IPS-18c (cell line): ENCODE data around the gene HLX.

Experiments
- H3K4me3 ChIP-seq: 2 replicates; pipeline ENCODE4 v1.7.0; 2013; ENCODE audit warnings: low read depth, mild to moderate bottlenecking, low read length, moderate library complexity; ENCODE audit not compliant: insufficient read depth
- H3K9me3 ChIP-seq: one replicate; pipeline ENCODE4 v1.6.1; 2013; ENCODE audit warnings: mild to moderate bottlenecking, low read length, moderate library complexity; ENCODE audit not compliant: control insufficient read depth, insufficient read depth

HLX gene

DNA sequence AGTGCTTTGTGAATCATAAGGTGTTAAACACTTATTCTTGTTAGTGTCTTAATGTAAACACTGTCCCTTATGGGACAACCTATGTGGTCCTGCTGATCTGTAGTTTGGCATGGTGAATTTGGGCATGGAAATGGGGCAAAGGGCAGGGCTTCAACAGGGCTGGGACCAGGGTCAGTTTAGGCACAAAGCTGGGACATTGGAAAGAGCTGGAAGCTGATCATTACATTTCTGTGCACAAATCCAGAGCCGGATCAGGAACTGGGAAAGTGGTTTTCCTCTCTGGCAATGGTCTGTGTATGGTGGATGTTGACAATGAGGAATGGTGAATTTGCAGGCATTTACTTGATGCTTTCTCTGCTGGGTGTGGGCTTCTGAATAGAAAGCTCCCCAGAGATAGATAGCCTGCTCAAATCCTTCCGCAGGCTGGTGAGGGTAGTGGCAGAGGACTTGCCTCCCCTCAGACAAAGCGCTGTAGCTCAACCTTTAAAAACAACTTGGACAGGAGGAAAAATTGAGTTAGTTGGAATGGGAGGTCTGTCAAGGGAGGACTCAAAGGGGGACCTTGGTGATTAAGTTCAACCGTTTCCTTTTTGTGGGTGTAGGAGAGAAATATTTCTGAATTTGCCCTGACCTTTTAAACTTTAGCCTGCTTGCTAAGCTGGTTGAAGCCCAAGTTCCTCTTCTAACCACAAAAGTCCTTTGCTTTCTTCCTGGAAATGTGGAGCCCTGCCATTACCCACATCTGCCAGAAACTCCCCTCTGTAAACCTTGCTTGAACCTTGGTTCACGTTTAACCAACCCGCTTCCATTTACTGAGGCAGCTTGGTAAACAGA, 35.3 kb downstream of the HLX start:
- Histone ChIP-seq H3K9me3 (no peaks in the 10 kb centered on the region), H3K4me3 (no peak overlapping the region)

DNA sequence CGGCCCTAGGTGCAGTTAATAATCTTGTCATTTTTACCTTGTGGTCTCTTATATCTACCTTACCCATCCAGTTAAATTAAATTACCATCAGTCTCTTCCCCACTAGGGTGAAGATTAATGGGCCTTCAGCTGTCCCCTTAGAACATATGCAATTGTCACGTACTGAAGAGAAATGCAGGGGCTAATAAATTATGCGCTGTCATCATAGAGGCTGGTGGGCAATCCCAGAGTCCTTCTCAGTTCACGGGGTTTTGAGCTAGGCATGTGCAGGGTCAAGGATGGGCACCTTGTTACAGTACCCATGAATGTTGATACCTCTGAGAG, 35.8 kb downstream of the HLX start:
- Histone ChIP-seq H3K4me3 (no peak overlapping the region), H3K9me3 (no peaks in the 10 kb centered on the region)

DNA sequence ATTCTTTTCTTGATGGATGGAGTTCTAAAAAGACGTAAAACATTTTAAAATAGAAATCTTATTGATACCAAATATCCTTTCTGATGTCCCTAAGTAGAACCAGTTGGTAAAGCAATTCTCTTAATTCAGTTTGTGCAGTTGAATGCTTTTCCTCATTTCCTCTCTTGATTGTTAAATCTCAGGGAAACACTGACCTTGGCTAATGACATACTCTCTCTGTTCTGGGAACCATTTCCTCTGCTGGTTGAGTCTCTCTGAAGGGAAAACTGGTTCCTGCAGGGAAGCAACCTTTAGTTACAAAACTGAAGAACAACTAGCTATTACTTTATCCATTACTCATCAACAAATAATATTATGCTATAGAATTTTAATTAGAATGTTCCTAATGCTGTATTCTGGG, 36.7 kb downstream of the HLX start:
- Histone ChIP-seq H3K9me3 (no peaks in the 10 kb centered on the region), H3K4me3 (no peak overlapping the region)

DNA sequence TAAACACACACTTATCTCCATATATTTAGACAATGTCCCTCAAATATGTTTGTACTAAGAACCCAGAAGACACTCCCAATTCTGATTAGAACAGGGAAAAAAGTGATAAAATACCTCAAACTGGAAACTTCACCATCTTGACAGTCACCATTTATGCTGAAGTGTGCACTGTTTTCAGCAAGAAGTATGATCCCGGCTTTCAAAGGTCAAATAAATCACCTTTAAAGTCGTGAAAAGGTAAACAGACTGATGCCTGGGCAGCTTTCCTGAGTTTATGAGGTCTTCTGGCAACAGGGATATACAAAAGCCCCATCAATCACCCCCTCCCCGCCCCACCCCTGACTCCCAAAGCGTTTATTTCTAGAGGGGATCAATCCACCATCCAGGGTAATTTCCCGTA, 37.9 kb downstream of the HLX start:
- H3K4me3 ChIP-seq = no peak overlapping the region
- H3K9me3 ChIP-seq = no peaks in the 10 kb centered on the region

DNA sequence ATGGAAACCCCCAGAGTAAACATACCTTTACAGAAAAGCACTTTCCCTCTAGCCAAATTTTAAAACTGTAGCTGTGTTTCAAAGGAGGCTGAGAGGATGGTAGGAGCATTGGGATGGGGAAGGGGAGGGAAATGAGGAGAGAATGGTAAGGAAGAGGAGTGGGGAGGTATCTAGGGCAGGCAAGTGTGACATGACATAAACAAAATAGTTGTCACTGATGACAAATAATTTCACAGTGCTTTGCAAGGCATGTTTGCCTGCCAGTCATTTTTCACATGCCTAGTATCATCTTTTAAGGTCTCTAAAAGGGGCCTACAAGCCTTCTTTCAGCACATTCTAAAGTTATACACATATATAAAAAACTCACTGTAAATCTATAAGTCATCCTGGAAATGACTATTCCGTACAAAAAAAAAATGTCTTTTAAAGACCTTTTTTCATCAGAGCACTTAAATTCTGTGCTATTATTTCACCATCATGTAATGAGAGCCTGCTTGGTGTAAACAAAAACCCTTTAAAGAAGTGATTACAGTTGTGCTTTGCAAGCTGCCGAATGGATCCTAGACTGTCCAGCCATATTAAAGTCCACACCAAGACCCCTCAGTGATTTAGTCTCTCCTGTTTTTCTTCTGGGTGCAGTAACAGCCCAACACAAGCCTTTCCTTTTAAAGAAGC, 38.4 kb downstream of the HLX start:
- H3K9me3 ChIP-seq = no peaks in the 10 kb centered on the region
- H3K4me3 ChIP-seq = no peak overlapping the region

DNA sequence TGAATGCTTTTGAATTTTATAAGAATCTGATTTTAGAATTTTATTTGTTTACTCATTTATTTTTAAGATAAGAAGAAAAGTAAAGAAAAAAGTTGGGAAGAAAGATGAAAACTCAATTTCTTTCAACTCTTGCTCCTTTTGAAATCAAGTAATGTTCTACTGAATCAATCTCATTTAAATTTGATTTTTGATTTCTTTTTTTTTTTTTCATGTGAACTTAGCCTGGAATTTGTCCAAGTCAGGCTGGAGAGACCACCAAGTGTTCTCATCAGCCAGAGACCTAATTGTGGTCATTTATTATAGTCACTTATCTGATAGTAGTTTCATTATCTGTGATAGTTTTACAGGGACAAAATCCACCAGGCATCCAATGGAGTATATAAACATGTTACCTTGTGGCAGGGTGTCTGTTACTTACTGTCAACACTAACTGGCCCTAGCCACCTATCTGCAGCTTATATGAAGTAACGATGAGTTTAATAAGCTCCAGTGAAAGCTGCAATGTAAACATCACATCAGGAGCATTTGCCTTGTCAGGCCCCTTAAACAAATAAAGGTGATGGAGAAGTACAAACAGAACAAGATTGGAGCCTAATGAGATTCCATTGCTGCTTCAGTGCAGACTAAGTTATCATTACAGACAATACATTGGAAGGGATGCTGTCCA, 39.2 kb downstream of the HLX start:
- no peak overlapping the region for H3K4me3 ChIP-seq

DNA sequence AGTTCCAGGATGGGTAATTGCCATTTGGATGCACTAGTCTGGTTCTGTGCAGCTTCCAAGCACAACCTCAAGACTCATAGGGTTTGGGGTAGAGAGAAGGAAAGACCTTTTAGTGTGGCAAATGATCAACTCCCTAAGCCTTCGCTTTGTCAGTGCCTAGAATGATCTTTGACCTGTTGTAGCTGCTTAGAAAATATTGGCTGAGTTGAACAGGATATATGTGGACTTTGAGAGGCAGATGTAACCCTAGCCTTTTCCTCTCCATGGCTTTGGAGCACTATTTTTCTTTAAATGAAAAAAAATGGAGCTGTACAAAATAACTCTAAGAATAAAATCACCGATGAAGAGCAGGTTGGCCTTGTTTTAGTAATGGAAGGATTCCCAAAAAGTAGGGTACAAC, 41.7 kb downstream of the HLX start:
- H3K4me3 ChIP-seq = no peak overlapping the region

More for the DNA sequence above, 39.2 kb downstream of the HLX start:
- H3K9me3 ChIP-seq = no peaks in the 10 kb centered on the region

DNA sequence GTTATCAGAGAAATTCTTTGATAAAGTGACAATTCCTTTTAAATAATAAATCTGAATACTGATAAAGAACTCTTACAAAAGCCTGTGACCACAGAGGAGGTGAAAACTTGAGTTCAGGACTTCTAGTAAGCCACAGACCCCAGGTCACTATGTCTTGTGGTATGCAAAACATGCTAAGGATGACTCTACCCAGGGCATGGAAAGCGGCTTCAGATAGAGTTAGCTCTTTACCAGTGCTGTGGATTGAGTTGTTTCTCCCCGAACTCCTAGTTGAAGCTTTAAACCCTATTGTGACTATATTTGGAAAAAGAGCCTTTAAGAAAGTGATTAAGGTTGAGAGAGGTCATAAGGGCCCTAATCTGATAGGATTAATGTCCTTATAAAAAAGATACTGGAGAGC, 42.3 kb downstream of the HLX start:
- H3K9me3 ChIP-seq = no peaks in the 10 kb centered on the region
- no peak overlapping the region for H3K4me3 ChIP-seq

More for the DNA sequence above, 41.7 kb downstream of the HLX start:
- no peaks in the 10 kb centered on the region for H3K9me3 ChIP-seq

DNA sequence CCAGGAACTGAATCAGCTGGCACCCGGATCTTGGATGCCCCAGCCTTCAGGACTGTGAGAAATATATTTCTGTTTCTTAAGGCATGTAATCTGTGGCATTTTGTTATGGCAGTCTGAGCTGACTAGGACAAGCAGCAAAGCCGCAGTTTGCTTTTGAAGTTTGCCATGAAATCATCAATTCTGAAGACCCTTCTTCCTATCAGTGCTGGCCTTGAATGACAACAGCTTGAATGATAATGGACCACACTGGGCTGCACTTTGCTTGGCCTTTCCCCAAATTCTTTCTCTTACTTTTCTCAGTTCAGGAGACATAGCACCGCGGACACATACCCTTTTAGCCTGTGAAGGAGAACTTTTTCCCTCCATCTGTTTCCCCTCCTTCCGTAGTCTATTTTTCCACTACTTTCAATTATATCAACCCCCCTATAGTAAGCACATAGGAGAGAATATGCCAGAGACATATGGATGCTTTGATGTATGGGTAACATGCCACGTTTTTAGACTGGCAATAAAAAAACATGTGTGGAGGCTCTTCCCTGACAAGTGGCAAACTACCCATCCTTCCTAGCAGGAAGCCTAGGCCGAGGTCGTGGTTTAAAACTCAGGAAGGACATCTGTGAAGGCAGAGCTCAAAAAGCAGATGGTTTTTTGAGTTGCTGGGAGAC, 42.9 kb downstream of the HLX start:
- Histone ChIP-seq H3K9me3 (no peaks in the 10 kb centered on the region), H3K4me3 (no peak overlapping the region)

DNA sequence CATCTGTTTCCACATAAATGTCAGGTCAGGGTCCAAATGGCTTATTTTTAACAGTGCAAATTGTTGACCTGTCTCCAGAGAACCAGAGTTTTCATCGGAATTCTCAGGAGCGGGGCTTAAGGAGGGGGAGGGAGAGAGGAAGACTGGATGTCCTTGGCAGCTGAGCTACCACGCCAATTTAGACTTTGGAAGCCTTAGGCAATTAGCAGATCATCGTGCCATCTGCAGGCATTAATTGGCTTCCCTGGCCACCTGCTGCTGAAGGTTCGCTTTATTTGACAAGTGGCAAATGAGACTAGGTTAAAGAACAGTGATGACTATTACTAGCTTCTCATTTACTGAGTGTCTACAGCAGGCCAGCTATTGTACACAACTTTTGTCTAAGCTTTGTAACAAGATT, 43.7 kb downstream of the HLX start:
- Histone ChIP-seq H3K4me3 (no peak overlapping the region), H3K9me3 (no peaks in the 10 kb centered on the region)

DNA sequence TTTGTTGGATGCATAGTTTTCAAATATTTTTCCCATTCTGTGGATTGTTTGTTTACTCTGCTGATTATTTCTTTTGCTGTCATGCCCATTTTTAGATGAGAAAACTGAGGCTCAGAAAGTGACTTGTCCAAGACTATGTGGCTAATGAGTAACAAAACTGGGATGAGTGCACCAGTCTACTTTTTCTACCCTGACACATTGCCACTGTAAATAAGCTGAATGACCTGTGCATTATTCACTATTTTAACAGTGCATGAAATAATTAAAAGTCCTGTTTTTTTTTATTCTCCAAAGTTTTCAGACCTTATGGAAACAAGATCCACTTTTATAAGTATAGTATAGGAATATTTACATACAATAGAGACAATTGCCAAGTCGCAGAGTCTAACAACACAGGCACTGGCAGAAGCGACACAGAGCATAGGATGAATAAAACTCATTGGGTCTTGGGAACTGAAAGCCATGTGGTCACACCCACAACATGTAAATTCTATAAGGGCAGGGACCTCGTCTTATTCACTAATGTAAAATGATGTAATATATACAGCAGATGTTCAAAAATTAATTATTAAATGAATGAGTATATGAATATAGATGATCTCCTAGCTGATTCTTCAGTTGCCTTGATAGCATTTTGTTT, 45.2 kb downstream of the HLX start:
- H3K9me3 ChIP-seq = no peaks in the 10 kb centered on the region
- H3K4me3 ChIP-seq = no peak overlapping the region

DNA sequence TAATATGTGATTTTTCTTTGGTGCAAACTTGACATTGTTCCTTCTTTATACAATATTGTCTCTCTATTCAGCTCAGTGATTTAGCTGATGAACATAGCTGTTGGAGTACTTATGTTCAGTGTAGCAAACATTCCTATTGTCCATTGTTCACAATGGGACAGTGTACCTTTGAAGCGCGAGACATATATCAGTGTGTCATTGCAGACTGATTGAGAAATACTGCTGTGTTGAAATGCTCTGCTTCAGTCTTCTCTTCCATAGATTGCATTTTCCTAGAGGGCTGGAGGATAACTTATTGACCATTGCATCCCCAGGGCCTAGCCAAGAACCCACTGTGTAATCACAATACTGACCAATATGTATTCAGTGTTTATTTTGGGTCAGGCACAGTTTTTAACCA, 46.5 kb downstream of the HLX start:
- Histone ChIP-seq H3K4me3 (no peak overlapping the region), H3K9me3 (no peaks in the 10 kb centered on the region)

DNA sequence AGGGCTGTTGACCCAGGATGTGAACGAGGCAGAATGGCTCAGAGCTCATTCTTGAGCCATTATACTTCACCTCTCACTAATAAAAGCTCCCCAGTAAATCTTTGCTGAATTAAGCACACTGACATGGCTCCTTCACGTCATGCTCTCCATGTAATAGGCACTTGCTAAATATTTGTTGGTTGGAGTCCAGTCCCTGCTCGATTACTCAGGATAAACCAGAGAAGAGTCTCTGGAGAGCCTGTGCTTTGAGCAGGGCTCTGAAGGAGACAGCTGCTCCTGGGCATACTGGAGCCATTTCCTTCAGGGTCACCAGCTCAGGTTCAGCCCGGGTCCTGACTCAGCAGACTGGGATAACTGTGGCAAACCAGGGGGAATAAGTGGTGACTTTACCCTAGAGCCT, 46.9 kb downstream of the HLX start:
- H3K9me3 ChIP-seq = no peaks in the 10 kb centered on the region
- no peak overlapping the region for H3K4me3 ChIP-seq

DNA sequence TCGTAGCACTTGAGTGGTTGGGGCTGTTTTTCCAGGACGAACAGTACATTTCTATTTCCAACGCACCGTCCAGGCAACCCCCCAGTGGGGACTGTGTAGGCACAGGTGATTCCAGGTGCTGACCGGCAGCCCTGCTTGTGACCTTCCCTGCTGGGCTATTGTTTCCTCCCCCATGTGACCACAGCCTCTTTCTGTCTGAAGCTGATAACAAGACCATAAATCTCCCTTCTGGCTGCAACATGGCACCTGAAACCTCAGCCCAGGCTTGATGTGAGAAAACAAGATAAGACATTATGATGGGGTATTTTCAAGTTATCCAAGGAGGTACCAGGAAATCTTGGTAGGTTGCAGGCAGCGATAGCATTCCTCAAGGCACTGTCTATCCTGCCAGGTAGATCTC, 48.2 kb downstream of the HLX start:
- Histone ChIP-seq H3K9me3 (no peaks in the 10 kb centered on the region), H3K4me3 (no peak overlapping the region)

DNA sequence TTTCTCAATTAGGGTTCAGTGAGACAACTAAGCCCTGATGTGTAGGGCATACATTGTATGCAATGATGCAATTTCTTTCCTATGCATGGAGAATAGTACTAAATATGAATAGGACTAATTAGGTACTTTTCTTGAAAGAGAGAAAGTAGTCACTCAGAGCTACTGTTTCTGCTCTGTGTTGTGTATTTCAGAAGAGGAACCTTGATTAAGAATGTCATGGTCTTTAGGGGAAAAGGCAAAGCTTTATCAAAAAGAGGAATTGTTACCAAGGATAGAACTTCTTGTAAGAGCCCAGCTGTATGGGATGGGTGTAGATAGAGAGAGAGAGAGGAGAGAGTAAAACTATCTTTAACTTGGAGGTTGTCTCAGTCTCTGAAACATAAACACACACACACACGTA, 49.1 kb downstream of the HLX start:
- H3K9me3 ChIP-seq = no peaks in the 10 kb centered on the region
- no peak overlapping the region for H3K4me3 ChIP-seq

DNA sequence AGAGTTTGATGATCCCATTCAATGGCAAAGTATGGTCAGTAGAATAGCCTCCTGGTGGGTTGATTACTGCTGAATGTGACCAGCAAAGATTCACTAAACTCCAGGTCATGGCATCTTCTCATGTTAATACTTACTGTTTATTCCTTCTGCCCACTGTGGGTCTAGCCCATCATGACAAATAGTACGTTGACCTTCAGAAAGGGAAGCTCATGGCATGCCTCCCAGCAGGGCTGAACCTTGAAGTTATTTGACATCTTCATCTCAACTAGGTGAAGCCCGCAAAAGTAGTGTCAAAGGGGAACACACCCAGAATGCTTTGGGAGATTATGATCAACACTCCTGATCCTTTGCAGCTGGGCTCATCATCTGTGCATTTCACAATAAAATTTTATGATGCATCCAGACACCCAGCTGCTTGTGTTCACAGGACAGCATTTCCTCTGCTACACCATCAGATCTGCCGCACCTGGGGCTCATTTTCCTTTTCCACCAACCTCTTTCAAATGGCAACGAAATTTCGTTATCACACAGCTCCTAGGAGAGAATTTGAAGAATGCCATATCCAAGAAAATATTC, 49.6 kb downstream of the HLX start:
- Histone ChIP-seq H3K4me3 (no peak overlapping the region), H3K9me3 (no peaks in the 10 kb centered on the region)

DNA sequence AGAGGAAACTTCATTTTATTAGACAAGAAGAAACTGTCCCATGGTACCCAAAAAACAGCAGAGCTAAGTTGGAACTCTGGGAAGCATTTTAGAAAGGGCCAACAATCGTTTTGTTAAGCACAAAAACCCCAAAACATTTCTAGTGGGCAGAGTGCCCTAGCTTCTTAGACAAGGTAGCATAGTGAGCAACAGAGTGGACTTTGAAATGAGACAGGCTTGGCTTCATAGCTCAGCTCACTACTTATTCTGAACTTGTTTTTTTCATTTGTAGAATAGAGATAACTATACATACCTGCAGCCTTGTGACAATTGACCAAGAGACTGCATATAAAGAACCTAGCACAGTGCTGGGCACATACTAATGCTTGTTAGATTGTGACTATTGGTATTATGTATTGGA, 50.1 kb downstream of the HLX start:
- no peak overlapping the region for H3K4me3 ChIP-seq
- no peaks in the 10 kb centered on the region for H3K9me3 ChIP-seq
